GM12878 (cell line): Measurements from ENCODE around the gene IFRD2. TPM values are rescaled to one million over a fixed set of nuclear protein-coding genes. Genes with fewer than 3 reads are reported as not detected.

Experiments
- ASH2L ChIP-seq: fragments of 300-600, 200-600 bp; sonication (generic); IDR thresholded peaks from 2 replicates; pipeline ENCODE4 v1.6.1; 2017; ENCODE audit warnings: low read depth, mild to moderate bottlenecking, borderline replicate concordance
- BRCA1 ChIP-seq: IDR thresholded peaks from 2 replicates; pipeline ENCODE4 v1.6.1; 2011; ENCODE audit warnings: low read depth, low read length, improper control_type of control experiment
- DPF2 ChIP-seq: fragments of 450-650 bp; IDR thresholded peaks from 2 replicates; pipeline ENCODE4 v1.6.1; 2017; ENCODE audit warnings: mild to moderate bottlenecking
- JUNB ChIP-seq: IDR thresholded peaks from 2 replicates; pipeline ENCODE4 v1.6.1; 2016; ENCODE audit warnings: antibody characterized with exemption, mild to moderate bottlenecking
- MYC ChIP-seq: IDR thresholded peaks from 2 replicates; pipeline ENCODE4 v1.6.1; 2011; ENCODE audit warnings: mild to moderate bottlenecking, low read length, moderate library complexity, inconsistent platforms; ENCODE audit not compliant: insufficient read depth, insufficient replicate concordance, insufficient read length, severe bottlenecking
- NFYA ChIP-seq: IDR thresholded peaks from 2 replicates; pipeline ENCODE4 v1.6.1; 2011; ENCODE audit warnings: low read depth, mild to moderate bottlenecking, low read length, improper control_type of control experiment, borderline replicate concordance
- NFYB ChIP-seq: IDR thresholded peaks from 2 replicates; pipeline ENCODE4 v1.6.1; 2011; ENCODE audit warnings: low read depth, mild to moderate bottlenecking, low read length, improper control_type of control experiment, moderate library complexity; ENCODE audit not compliant: insufficient read depth
- PBX3 ChIP-seq: IDR thresholded peaks from 2 replicates; pipeline ENCODE4 v1.6.1; 2011; ENCODE audit warnings: mild to moderate bottlenecking, low read depth, low read length, moderate library complexity; ENCODE audit not compliant: insufficient replicate concordance
- POU2F2 ChIP-seq: IDR thresholded peaks from 3 replicates; pipeline ENCODE4 v1.6.1; 2011; ENCODE audit warnings: low read depth, mild to moderate bottlenecking, low read length, borderline replicate concordance
- RELA ChIP-seq: fragments of 450-650 bp; IDR thresholded peaks from 2 replicates; pipeline ENCODE4 v1.8.0; 2014; ENCODE audit warnings: borderline replicate concordance; ENCODE audit not compliant: partially characterized antibody
- RELB ChIP-seq: fragments of 450-650 bp; IDR thresholded peaks from 2 replicates; pipeline ENCODE4 v1.6.1; 2017; ENCODE audit warnings: low read depth, mild to moderate bottlenecking, moderate library complexity
- REST ChIP-seq: IDR thresholded peaks from 2 replicates; pipeline ENCODE4 v1.6.1; 2012; ENCODE audit warnings: mild to moderate bottlenecking, low read depth, low read length
- SIX5 ChIP-seq: IDR thresholded peaks from 2 replicates; pipeline ENCODE4 v1.6.1; 2011; ENCODE audit warnings: mild to moderate bottlenecking, low read depth, low read length, moderate library complexity; ENCODE audit not compliant: severe bottlenecking
- SMAD1 ChIP-seq: fragments of 450-650 bp; IDR thresholded peaks from 2 replicates; pipeline ENCODE4 v1.6.1; 2018; ENCODE audit warnings: mild to moderate bottlenecking, low read depth; ENCODE audit not compliant: partially characterized antibody
- SREBF2 ChIP-seq: IDR thresholded peaks from 2 replicates; pipeline ENCODE4 v1.6.1; 2012; ENCODE audit warnings: mild to moderate bottlenecking, low read length
- SRF ChIP-seq, 2 experiments: IDR thresholded peaks; 2 replicates each; pipeline ENCODE4 v1.6.1; 2011; ENCODE audit warnings: low read depth in 2 of 2, low read length in 2 of 2, mild to moderate bottlenecking in 1 of 2, moderate library complexity in 1 of 2
- SUPT20H ChIP-seq: IDR thresholded peaks from 2 replicates; pipeline ENCODE4 v1.6.1; 2011; ENCODE audit warnings: low read depth, mild to moderate bottlenecking, low read length, moderate library complexity, borderline replicate concordance; ENCODE audit not compliant: control insufficient read depth
- TAF1 ChIP-seq: IDR thresholded peaks from 2 replicates; pipeline ENCODE4 v1.6.1; 2011; ENCODE audit warnings: mild to moderate bottlenecking, low read depth, low read length, borderline replicate concordance
- TCF3 ChIP-seq: IDR thresholded peaks from 2 replicates; pipeline ENCODE4 v1.6.1; 2012; ENCODE audit warnings: low read depth, mild to moderate bottlenecking, low read length, borderline replicate concordance; ENCODE audit not compliant: insufficient read depth
- YY1 ChIP-seq: IDR thresholded peaks from 2 replicates; pipeline ENCODE4 v1.6.1; 2011; ENCODE audit warnings: low read depth, mild to moderate bottlenecking, low read length
- ZZZ3 ChIP-seq: IDR thresholded peaks from 2 replicates; pipeline ENCODE4 v1.6.1; 2011; ENCODE audit warnings: low read depth; ENCODE audit not compliant: control insufficient read depth, insufficient read length
- polyA plus RNA-seq, 11 experiments: library from polyadenylated mRNA; depleted of rRNA in 4 of 11; unstranded in 6 of 11; stranded (reverse) in 5 of 11; fragments of >200 nt; fragmentation: Nextera tagmentation in 4 of 11; fragmentation: Illumina TruSeq in 1 of 11; extraction: Ambion mirVana in 4 of 11; extraction: Trizol in 1 of 11; gene quantifications; 1 replicate in 1 of 11; 2 replicates in 10 of 11; pipeline versions ENCODE4 v1.2.1 to v1.2.3, GENCODE V29; 2011 to 2016; ENCODE audit warnings: inconsistent platforms in 2 of 11, missing spikeins in 2 of 11, low read depth in 1 of 11
- total RNA-seq, 4 experiments: library from RNA; depleted of rRNA in 3 of 4; stranded (reverse); fragments of >200 nt in 3 of 4; fragmentation: Illumina TruSeq in 1 of 4; extraction: Trizol in 1 of 4; gene quantifications; 2 replicates each; pipeline versions ENCODE4 v1.2.1 to v1.2.3, GENCODE V29; 2013 to 2021

The IFRD2 gene
- total and polyA plus RNA-seq, 10 of the 15 experiments (the other 5 are each of a cell fraction or from before 2014, with no cell fraction given): 19.1 to 153 (median 80.3) TPM

GRCh38 chr3:50292159-50293078, at the start of gene IFRD2 (continued):
- TF ChIP-seq SRF (IDR thresholded peaks at IDR 0.05; ENCODE audit: low read depth in 2 of 2, low read length in 2 of 2): peak in 1 of 2 experiments; percentile 70; a peak in 3 of 4 replicates
- no peak for TF ChIP-seq NFYA
- TF ChIP-seq SIX5: peak; percentile 100
- TF ChIP-seq REST: no peak
- TF ChIP-seq RELA: peak; percentile 90
- peak; percentile 66; the same call in 1 of the 3 replicates for TF ChIP-seq POU2F2
- TF ChIP-seq MYC: peak; percentile 64
- TF ChIP-seq TCF3: 0 out of 2 replicates have a peak, but pooled peaks have one; percentile 6
- TF ChIP-seq RELB: peak; percentile 24; the same call in 1 of the 2 replicates
- TF ChIP-seq BRCA1: 0 out of 2 replicates have a peak, but pooled peaks have one; percentile 21
- no peak for TF ChIP-seq DPF2
- TF ChIP-seq PBX3: no peak
- TF ChIP-seq YY1: peak; percentile 97
- TF ChIP-seq JUNB: no peak
- no peak for TF ChIP-seq SUPT20H
- TF ChIP-seq TAF1: peak; percentile 65; the same call in 1 of the 2 replicates
- no peak for TF ChIP-seq SMAD1
- TF ChIP-seq ZZZ3: no peak
- TF ChIP-seq NFYB: no peak
- TF ChIP-seq SREBF2: no peak
- no peak for TF ChIP-seq ASH2L
